Ishikawa (cell line): ENCODE data around the gene ARRDC1.

Source experiments
- CEBPB ChIP-seq: IDR thresholded peaks from 2 replicates; pipeline ENCODE4 v1.6.1; 2012
- CREB1 ChIP-seq: IDR thresholded peaks from 2 replicates; pipeline ENCODE4 v1.6.1; 2012; ENCODE audit warnings: low read depth
- FOXM1 ChIP-seq: IDR thresholded peaks from 2 replicates; pipeline ENCODE4 v1.6.1; 2012; ENCODE audit warnings: low read depth, borderline replicate concordance
- MAX ChIP-seq: IDR thresholded peaks from 2 replicates; pipeline ENCODE4 v1.6.1; 2012
- RAD21 ChIP-seq: IDR thresholded peaks from 2 replicates; pipeline ENCODE4 v1.6.1; 2012; ENCODE audit warnings: low read depth
- REST ChIP-seq: IDR thresholded peaks from 2 replicates; pipeline ENCODE4 v1.6.1; 2012; ENCODE audit warnings: low read depth, mild to moderate bottlenecking
- TAF1 ChIP-seq: IDR thresholded peaks from 2 replicates; pipeline ENCODE4 v1.6.1; 2012; ENCODE audit warnings: low read depth, mild to moderate bottlenecking
- TCF12 ChIP-seq: IDR thresholded peaks from 2 replicates; pipeline ENCODE4 v1.6.1; 2012; ENCODE audit warnings: low read depth
- TEAD4 ChIP-seq: IDR thresholded peaks from 2 replicates; pipeline ENCODE4 v1.6.1; 2012
- YY1 ChIP-seq: IDR thresholded peaks from 2 replicates; pipeline ENCODE4 v1.6.1; 2012; ENCODE audit warnings: low read depth

GRCh38 chr9:137612741-137613142 is 7.3 kb downstream of the ARRDC1 start:
- TF ChIP-seq CEBPB (no peak), REST (no peak), RAD21 (no peak), TCF12 (no peak), YY1 (no peak), CREB1 (no peak), MAX (no peak), TAF1 (no peak), TEAD4 (no peak), FOXM1 (no peak)
